ENCODE measurements around the gene UGT2B15. TPM values are rescaled to one million over a fixed set of nuclear protein-coding genes. Genes with fewer than 3 reads are reported as not detected.

The UGT2B15 gene
- total RNA-seq, 1 donor from 2014 or later, result not detected

DNA sequence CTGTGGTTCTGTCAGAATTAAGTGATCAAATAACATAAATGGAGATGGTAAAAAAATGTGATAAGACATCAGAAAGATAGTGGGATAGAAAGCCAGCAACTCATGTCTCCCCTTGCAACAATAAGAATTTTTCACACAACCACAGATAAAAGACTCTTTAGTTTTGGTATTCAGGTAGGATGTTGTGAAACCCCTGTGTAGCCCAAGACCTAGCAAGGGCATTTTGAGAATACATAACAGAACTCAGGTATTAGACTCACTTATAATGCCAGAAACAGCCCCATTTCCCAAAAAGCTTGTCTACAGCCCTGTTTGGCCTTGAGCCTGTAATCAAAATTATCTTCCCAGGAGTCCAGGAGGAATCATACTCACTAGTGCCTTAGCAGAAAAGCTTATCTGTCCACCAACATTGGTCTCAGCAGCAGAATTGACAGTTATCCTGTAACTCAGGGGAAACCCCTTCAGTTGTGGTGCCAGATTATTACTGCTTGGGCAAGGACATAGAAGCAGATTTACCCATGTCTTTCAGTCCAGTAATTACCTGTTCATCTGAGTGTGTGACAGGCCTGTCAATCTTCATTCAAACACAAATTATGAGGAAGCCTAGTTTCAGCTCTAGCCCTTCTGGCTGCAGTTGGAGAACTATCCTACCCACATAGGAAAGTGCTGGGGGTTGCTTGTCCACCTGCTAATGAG is 53.3 kb downstream of the UGT2B15 start:
- no peaks in the 10 kb centered on the region for H3K27me3 Mint-ChIP-seq (ENCODE audit: low read depth)
- no peaks in the 10 kb centered on the region for H3K36me3 Mint-ChIP-seq (ENCODE audit: low read depth)
- no peaks in the 10 kb centered on the region for H3K4me1 Mint-ChIP-seq
- no peak overlapping the region for H3K27ac Mint-ChIP-seq (ENCODE audit: unreplicated experiment)
- H3K9me3 Mint-ChIP-seq, result no peaks in the 10 kb centered on the region
- TF ChIP-seq, protein P1, sequence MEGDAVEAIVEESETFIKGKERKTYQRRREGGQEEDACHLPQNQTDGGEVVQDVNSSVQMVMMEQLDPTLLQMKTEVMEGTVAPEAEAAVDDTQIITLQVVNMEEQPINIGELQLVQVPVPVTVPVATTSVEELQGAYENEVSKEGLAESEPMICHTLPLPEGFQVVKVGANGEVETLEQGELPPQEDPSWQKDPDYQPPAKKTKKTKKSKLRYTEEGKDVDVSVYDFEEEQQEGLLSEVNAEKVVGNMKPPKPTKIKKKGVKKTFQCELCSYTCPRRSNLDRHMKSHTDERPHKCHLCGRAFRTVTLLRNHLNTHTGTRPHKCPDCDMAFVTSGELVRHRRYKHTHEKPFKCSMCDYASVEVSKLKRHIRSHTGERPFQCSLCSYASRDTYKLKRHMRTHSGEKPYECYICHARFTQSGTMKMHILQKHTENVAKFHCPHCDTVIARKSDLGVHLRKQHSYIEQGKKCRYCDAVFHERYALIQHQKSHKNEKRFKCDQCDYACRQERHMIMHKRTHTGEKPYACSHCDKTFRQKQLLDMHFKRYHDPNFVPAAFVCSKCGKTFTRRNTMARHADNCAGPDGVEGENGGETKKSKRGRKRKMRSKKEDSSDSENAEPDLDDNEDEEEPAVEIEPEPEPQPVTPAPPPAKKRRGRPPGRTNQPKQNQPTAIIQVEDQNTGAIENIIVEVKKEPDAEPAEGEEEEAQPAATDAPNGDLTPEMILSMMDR (conservative IDR thresholded peaks at IDR 0.05), result no peak
- no peak for DNase-seq (ENCODE audit: low read depth, low spot score)
- no peak overlapping the region for H3K4me3 Mint-ChIP-seq

DNA sequence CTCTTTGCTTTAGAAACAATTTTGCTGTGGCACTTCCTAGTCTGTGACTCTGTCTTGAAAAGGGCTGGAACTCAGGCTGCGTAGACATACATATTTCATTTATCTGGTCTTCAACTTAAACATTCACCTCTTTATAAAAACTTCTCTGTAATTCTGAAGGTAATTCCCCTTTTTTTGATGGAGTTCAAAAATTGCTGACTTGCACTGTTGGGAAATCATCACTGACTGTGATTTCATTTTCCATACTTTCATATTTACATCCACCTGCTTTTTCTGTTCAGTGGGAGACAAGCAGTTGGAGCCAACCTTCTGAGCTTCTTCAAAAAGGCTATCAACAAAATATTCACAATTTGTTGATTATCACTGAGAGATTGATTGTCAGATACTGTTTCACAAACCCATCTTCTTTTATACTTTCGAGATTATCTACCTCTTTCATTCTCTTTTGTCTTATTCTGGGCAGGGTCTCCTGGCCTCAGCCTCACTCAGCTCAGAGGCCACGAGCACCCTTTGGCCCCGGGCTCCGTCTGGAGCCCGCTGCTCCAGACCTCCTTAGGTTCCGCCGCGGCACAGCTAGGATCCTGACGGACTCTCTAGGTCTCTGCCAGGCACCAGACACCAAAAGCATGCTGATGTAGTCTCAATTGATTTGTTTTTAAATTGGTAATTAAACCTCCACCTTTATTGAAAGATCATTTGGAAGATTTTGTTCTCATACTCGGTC is 54.6 kb downstream of the UGT2B15 start:
- TF ChIP-seq, protein P1 (conservative IDR thresholded peaks at IDR 0.05), result no peak
- no peak for DNase-seq (ENCODE audit: low read depth, low spot score)
- no peaks in the 10 kb centered on the region for H3K36me3 Mint-ChIP-seq (ENCODE audit: low read depth)
- H3K4me3 Mint-ChIP-seq, result no peak overlapping the region
- H3K27ac Mint-ChIP-seq (ENCODE audit: unreplicated experiment), result no peak overlapping the region
- H3K27me3 Mint-ChIP-seq (ENCODE audit: low read depth), result no peaks in the 10 kb centered on the region
- H3K4me1 Mint-ChIP-seq, result no peaks in the 10 kb centered on the region
- H3K9me3 Mint-ChIP-seq, result no peaks in the 10 kb centered on the region

DNA sequence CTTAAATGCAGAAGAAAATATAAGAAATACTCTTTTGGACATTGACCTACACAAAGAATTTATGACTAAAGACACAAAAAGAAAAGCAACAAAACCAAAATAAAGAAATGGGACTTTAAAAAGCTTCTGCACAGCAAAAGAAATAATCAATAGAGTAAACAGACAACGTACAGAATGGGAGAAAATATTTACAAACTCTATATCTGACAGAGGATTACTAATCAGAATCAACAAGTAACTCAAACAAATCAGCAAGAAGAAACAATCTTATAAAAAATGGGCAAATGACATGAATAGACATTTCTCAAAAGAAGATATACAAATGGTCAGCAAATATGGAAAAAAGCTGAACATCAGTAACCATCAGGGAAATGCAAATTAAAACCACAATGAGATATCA is 56.7 kb downstream of the UGT2B15 start:
- H3K27ac Mint-ChIP-seq (ENCODE audit: unreplicated experiment), result no peak overlapping the region
- no peaks in the 10 kb centered on the region for H3K4me1 Mint-ChIP-seq

DNA sequence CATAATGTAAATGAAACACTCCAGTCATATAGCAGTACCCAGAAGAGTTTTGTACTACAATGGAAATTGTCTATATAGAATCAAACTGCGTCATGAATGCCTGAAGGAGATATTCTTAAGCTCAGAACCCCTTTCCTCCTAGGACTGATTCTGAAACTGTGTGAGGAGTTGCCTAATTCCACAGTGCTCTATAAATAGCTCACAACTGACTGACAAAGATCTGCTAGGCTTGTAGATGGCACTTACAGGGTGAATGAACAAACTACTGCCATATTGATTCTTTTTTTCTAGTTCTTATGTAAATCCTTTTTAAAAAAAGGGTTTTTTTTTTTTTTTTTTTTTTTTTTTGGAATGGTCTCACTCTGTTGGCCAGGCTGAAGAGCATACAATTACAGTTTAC is 64.2 kb downstream of the UGT2B15 start:
- Mint-ChIP-seq H3K9me3 (no peaks in the 10 kb centered on the region), H3K27ac (ENCODE audit: unreplicated experiment) (no peak overlapping the region), H3K4me3 (no peak overlapping the region), H3K36me3 (ENCODE audit: low read depth) (no peaks in the 10 kb centered on the region), H3K27me3 (ENCODE audit: low read depth) (no peaks in the 10 kb centered on the region), H3K4me1 (no peaks in the 10 kb centered on the region)
- no peak for DNase-seq (ENCODE audit: low read depth, low spot score)
- TF ChIP-seq, protein P1 (conservative IDR thresholded peaks at IDR 0.05), result no peak

More for the DNA sequence above, 56.7 kb downstream of the UGT2B15 start:
- no peaks in the 10 kb centered on the region for H3K36me3 Mint-ChIP-seq (ENCODE audit: low read depth)
- H3K27me3 Mint-ChIP-seq (ENCODE audit: low read depth), result no peaks in the 10 kb centered on the region
- no peak overlapping the region for H3K4me3 Mint-ChIP-seq
- no peak for DNase-seq (ENCODE audit: low read depth, low spot score)
- TF ChIP-seq, protein P1 (conservative IDR thresholded peaks at IDR 0.05), result no peak
- H3K9me3 Mint-ChIP-seq, result no peaks in the 10 kb centered on the region

DNA sequence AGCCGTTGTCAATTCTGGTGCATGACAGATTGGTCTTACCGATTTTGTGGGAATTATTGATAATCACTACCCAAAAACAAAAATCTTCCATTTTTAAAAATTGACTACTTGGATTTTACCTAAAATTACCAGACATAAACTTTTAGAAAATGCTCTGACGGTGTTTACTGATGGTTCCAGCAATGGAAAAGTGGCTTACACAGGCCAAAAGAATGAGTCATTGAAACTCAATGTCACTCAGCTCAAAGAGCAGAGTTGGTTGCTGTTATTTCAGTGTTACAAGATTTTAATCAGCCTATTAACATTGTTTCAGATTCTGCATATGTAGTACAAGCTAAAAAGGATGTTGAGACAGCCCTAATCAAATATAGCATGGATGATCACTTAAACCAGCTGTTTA is 71.3 kb downstream of the UGT2B15 start:
- H3K9me3 Mint-ChIP-seq, result no peaks in the 10 kb centered on the region
- no peaks in the 10 kb centered on the region for H3K36me3 Mint-ChIP-seq (ENCODE audit: low read depth)
- DNase-seq (ENCODE audit: low read depth, low spot score), result no peak
- H3K4me3 Mint-ChIP-seq, result no peak overlapping the region
- no peak overlapping the region for H3K27ac Mint-ChIP-seq (ENCODE audit: unreplicated experiment)
- no peaks in the 10 kb centered on the region for H3K4me1 Mint-ChIP-seq
- TF ChIP-seq, protein P1 (conservative IDR thresholded peaks at IDR 0.05), result no peak
- no peaks in the 10 kb centered on the region for H3K27me3 Mint-ChIP-seq (ENCODE audit: low read depth)

Measured in neural crest cell (in vitro differentiated cells).